ENCODE results near the gene C2orf68. TPM values are rescaled to one million over a fixed set of nuclear protein-coding genes. Genes with fewer than 3 reads are reported as not detected.

C2orf68 gene
- total RNA-seq, 2 experiments from 2014 or later, result 86.2 to 86.7 TPM

GRCh38 chr2:85590950-85591349 is 20.9 kb downstream of the C2orf68 start:
- no peaks in the 10 kb centered on the region for H3K9me3 ChIP-seq (ENCODE audit: low read length)
- CTCF ChIA-PET (ENCODE audit: unreplicated experiment), result no interaction called here
- peaks cover 11% of the 10 kb centered on the region for H3K4me1 ChIP-seq (ENCODE audit: insufficient read depth, low read length, poor library complexity, severe bottlenecking)
- no peak for TF ChIP-seq EZH2phosphoT487 (IDR thresholded peaks at IDR 0.05; ENCODE audit: borderline replicate concordance, low read depth, low read length)
- TF ChIP-seq CTCF (conservative IDR thresholded peaks at IDR 0.05; ENCODE audit: low read length), result no peak
- no peak overlapping the region for H3K27ac ChIP-seq (ENCODE audit: low read depth, low read length, poor library complexity, severe bottlenecking)
- intact Hi-C loops (cut with micrococcal nuclease; ENCODE audit: unreplicated experiment), result no loop called here
- H3K4me2 ChIP-seq (ENCODE audit: low read length), result no peak overlapping the region
- no TSS peak for BruUV-seq (replicated peaks)
- no peak overlapping the region for H3K4me3 ChIP-seq (ENCODE audit: low read depth, low read length, poor library complexity, severe bottlenecking)
- no peaks in the 10 kb centered on the region for H4K20me1 ChIP-seq (ENCODE audit: insufficient read depth, low read length)
- H3K36me3 ChIP-seq (ENCODE audit: insufficient read depth, low read length), result peaks cover 2% of the 10 kb centered on the region; the same call in 1 of the 2 replicates
- POLR2A ChIA-PET, result interaction anchor here (0.6 to 1.4 kb wide), 2 partner anchors 12 to 79 kb away, joined by 3 read pairs; no protein-coding TSS in a partner anchor
- no peak overlapping the region for H2AFZ ChIP-seq (ENCODE audit: low read length)
- H3K9me2 ChIP-seq (ENCODE audit: insufficient read depth, low read length), result no peaks in the 10 kb centered on the region
- peaks cover 3% of the 10 kb centered on the region; the same call in 1 of the 2 replicates for H3K79me2 ChIP-seq (ENCODE audit: insufficient read depth, low read depth, low read length)
- DNase-seq (ENCODE audit: low spot score), result no peak

GRCh38 chr2:85589982-85590791 is 21.7 kb downstream of the C2orf68 start:
- no peak overlapping the region for H3K4me2 ChIP-seq (ENCODE audit: low read length)
- no peaks in the 10 kb centered on the region for H3K9me2 ChIP-seq (ENCODE audit: insufficient read depth, low read length)
- peaks cover 3% of the 10 kb centered on the region; the same call in 1 of the 2 replicates for H3K36me3 ChIP-seq (ENCODE audit: insufficient read depth, low read length)
- no peak for DNase-seq (ENCODE audit: low spot score)
- H4K20me1 ChIP-seq (ENCODE audit: insufficient read depth, low read length), result no peaks in the 10 kb centered on the region
- intact Hi-C loops (cut with micrococcal nuclease; ENCODE audit: unreplicated experiment), result no loop called here
- no peaks in the 10 kb centered on the region for H3K79me2 ChIP-seq (ENCODE audit: insufficient read depth, low read depth, low read length)
- H3K4me3 ChIP-seq (ENCODE audit: low read depth, low read length, poor library complexity, severe bottlenecking), result no peak overlapping the region
- CTCF ChIA-PET (ENCODE audit: unreplicated experiment), result no interaction called here
- POLR2A ChIA-PET, result interaction anchor here (0.5 to 1.4 kb wide), 2 partner anchors 9 to 11 kb away, joined by 3 read pairs; no protein-coding TSS in a partner anchor
- BruUV-seq (replicated peaks), result no TSS peak
- peaks cover 17% of the 10 kb centered on the region for H3K4me1 ChIP-seq (ENCODE audit: insufficient read depth, low read length, poor library complexity, severe bottlenecking)
- H3K9me3 ChIP-seq (ENCODE audit: low read length), result no peaks in the 10 kb centered on the region
- no peak overlapping the region for H2AFZ ChIP-seq (ENCODE audit: low read length)
- no peak overlapping the region for H3K27ac ChIP-seq (ENCODE audit: low read depth, low read length, poor library complexity, severe bottlenecking)
- TF ChIP-seq CTCF (conservative IDR thresholded peaks at IDR 0.05; ENCODE audit: low read length) (no peak), EZH2phosphoT487 (IDR thresholded peaks at IDR 0.05; ENCODE audit: borderline replicate concordance, low read depth, low read length) (no peak)

GRCh38 chr2:85589181-85589580 is 22.7 kb downstream of the C2orf68 start:
- H3K9me3 ChIP-seq (ENCODE audit: low read length), result no peaks in the 10 kb centered on the region
- no peak overlapping the region for H3K4me2 ChIP-seq (ENCODE audit: low read length)
- no TSS peak for BruUV-seq (replicated peaks)
- TF ChIP-seq CTCF (conservative IDR thresholded peaks at IDR 0.05; ENCODE audit: low read length) (no peak), EZH2phosphoT487 (IDR thresholded peaks at IDR 0.05; ENCODE audit: borderline replicate concordance, low read depth, low read length) (no peak)
- H4K20me1 ChIP-seq (ENCODE audit: insufficient read depth, low read length), result no peaks in the 10 kb centered on the region
- no peak for DNase-seq (ENCODE audit: low spot score)
- no peak overlapping the region for H2AFZ ChIP-seq (ENCODE audit: low read length)
- H3K4me3 ChIP-seq (ENCODE audit: low read depth, low read length, poor library complexity, severe bottlenecking), result no peak overlapping the region
- no peak overlapping the region for H3K27ac ChIP-seq (ENCODE audit: low read depth, low read length, poor library complexity, severe bottlenecking)
- intact Hi-C loops (cut with micrococcal nuclease; ENCODE audit: unreplicated experiment), result no loop called here
- CTCF ChIA-PET (ENCODE audit: unreplicated experiment), result no interaction called here
- POLR2A ChIA-PET, result interaction anchor here (1.6 kb wide), 1 partner anchor 170 kb away, joined by 4 read pairs; no protein-coding TSS in a partner anchor
- H3K4me1 ChIP-seq (ENCODE audit: insufficient read depth, low read length, poor library complexity, severe bottlenecking), result peaks cover 13% of the 10 kb centered on the region
- no peaks in the 10 kb centered on the region for H3K79me2 ChIP-seq (ENCODE audit: insufficient read depth, low read depth, low read length)
- H3K9me2 ChIP-seq (ENCODE audit: insufficient read depth, low read length), result no peaks in the 10 kb centered on the region
- H3K36me3 ChIP-seq (ENCODE audit: insufficient read depth, low read length), result peaks cover 3% of the 10 kb centered on the region; the same call in 1 of the 2 replicates
